Measurements from ENCODE around the gene AP2S1. TPM values are rescaled to one million over a fixed set of nuclear protein-coding genes. Genes with fewer than 3 reads are reported as not detected.

Gene AP2S1
- total RNA-seq, 1 experiment from 2014 or later = 146 TPM

DNA sequence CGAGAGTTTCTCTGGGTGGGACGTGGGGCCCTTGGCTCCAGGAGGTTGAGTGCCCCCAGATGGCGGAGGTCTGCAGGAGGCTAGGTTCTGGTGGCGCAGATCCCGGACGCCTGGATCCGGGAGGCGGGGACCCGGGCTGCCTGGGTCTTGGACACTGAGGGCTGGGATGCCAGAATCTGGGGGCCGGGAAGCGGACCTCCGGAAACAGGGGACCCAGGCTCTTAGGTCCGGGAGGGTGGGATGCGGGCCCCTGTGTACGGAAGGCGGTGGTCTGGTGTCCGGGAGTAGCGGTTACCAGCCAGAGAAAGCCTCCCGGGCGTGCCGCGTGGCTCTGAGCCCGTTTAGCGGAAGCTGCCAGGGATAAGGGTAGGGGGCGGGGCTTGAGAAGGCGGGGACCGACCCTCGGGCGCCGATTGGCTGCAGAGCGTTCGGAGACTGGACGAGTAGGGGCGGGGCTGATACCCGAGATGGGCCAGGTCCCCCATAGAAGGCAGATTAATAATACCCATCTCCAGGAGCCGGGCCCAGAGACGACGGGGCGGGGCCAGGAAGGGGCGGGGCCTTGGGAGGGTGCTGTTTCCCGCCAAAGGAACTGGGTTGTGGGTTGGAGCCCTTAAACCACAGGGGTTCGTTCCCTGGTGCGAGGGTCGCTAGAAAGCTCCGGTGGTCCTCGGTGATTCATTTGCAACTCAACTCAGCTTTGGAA, 62.2 kb downstream of the AP2S1 start, which contains the start of gene SLC1A5:
TSS of gene SLC1A5 (minus strand) at position 333 of the 706 bp plus-strand sequence. CDS start 629 bp downstream, outside the sequence.
- H3K36me3 ChIP-seq (ENCODE audit: control insufficient read depth, insufficient read depth, low read length) = peaks cover 3% of the 10 kb centered on the region; the same call in 1 of the 2 replicates
- peak; percentile 98 for TF ChIP-seq SIN3A (IDR thresholded peaks at IDR 0.05; ENCODE audit: borderline replicate concordance, insufficient read depth, low read depth, low read length)
- TF ChIP-seq POLR2AphosphoS5 (IDR thresholded peaks at IDR 0.05; ENCODE audit: low read depth, low read length) = peak; percentile 99
- TF ChIP-seq TCF7L2 (IDR thresholded peaks at IDR 0.05; ENCODE audit: low read depth, low read length) = no peak
- TF ChIP-seq, protein P1, sequence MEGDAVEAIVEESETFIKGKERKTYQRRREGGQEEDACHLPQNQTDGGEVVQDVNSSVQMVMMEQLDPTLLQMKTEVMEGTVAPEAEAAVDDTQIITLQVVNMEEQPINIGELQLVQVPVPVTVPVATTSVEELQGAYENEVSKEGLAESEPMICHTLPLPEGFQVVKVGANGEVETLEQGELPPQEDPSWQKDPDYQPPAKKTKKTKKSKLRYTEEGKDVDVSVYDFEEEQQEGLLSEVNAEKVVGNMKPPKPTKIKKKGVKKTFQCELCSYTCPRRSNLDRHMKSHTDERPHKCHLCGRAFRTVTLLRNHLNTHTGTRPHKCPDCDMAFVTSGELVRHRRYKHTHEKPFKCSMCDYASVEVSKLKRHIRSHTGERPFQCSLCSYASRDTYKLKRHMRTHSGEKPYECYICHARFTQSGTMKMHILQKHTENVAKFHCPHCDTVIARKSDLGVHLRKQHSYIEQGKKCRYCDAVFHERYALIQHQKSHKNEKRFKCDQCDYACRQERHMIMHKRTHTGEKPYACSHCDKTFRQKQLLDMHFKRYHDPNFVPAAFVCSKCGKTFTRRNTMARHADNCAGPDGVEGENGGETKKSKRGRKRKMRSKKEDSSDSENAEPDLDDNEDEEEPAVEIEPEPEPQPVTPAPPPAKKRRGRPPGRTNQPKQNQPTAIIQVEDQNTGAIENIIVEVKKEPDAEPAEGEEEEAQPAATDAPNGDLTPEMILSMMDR (IDR thresholded peaks at IDR 0.05) = no peak
- TF ChIP-seq, protein P2, sequence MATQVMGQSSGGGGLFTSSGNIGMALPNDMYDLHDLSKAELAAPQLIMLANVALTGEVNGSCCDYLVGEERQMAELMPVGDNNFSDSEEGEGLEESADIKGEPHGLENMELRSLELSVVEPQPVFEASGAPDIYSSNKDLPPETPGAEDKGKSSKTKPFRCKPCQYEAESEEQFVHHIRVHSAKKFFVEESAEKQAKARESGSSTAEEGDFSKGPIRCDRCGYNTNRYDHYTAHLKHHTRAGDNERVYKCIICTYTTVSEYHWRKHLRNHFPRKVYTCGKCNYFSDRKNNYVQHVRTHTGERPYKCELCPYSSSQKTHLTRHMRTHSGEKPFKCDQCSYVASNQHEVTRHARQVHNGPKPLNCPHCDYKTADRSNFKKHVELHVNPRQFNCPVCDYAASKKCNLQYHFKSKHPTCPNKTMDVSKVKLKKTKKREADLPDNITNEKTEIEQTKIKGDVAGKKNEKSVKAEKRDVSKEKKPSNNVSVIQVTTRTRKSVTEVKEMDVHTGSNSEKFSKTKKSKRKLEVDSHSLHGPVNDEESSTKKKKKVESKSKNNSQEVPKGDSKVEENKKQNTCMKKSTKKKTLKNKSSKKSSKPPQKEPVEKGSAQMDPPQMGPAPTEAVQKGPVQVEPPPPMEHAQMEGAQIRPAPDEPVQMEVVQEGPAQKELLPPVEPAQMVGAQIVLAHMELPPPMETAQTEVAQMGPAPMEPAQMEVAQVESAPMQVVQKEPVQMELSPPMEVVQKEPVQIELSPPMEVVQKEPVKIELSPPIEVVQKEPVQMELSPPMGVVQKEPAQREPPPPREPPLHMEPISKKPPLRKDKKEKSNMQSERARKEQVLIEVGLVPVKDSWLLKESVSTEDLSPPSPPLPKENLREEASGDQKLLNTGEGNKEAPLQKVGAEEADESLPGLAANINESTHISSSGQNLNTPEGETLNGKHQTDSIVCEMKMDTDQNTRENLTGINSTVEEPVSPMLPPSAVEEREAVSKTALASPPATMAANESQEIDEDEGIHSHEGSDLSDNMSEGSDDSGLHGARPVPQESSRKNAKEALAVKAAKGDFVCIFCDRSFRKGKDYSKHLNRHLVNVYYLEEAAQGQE (IDR thresholded peaks at IDR 0.05; ENCODE audit: insufficient read depth in 1 of 2, low read depth in 2 of 2, low read length in 1 of 2) = no peak; a peak in 1 of 4 replicates
- peak within 1 kb of the TSS; percentile 87 to 92 for H3K4me3 ChIP-seq (ENCODE audit: low read depth in 2 of 2, low read length in 2 of 2)
- H3K9me3 ChIP-seq (ENCODE audit: control insufficient read depth, insufficient read depth, low read depth, low read length) = no peaks in the 10 kb centered on the region
- BruUV-seq (replicated peaks) = no TSS peak
- in situ Hi-C loops (cut with HindIII; ENCODE audit: low pct_unique_long_range_greater_than_20kb, low sequenced_read_pairs) = no loop called here
- peak; percentile 85 for ATAC-seq
- H3K4me1 ChIP-seq (ENCODE audit: control insufficient read depth, insufficient read depth, low read length) = peaks cover 8% of the 10 kb centered on the region
- ChIA-PET CTCF (no interaction called here), POLR2A (interaction anchor here (0.7 to 0.8 kb wide), 2 partner anchors 9 to 42 kb away, joined by 5 to 8 read pairs; no protein-coding TSS in a partner anchor)
- peak within 1 kb of the TSS; percentile 89 for H3K27ac ChIP-seq (ENCODE audit: low read length)
- DNase-seq (ENCODE audit: low read depth, low spot score) = peak; percentile 77
- intact Hi-C loops (cut with micrococcal nuclease; ENCODE audit: unreplicated experiment) = no loop called here
- H3K27me3 ChIP-seq (ENCODE audit: control insufficient read depth, insufficient read depth, low read length) = no peaks in the 10 kb centered on the region

Other genes with a start within 250 kb of the AP2S1 start
- gene CALM3, start 249.5 kb downstream of the AP2S1 start, total RNA-seq (2021; ENCODE audit: unreplicated experiment) = 212 TPM
- gene PTGIR, start 225.8 kb downstream of the AP2S1 start, total RNA-seq (2021; ENCODE audit: unreplicated experiment) = 0.08 TPM
- gene GNG8, start 214.6 kb downstream of the AP2S1 start, total RNA-seq (2021; ENCODE audit: unreplicated experiment) = not detected
- gene DACT3, start 189.7 kb downstream of the AP2S1 start, total RNA-seq (2021; ENCODE audit: unreplicated experiment) = 1.0 TPM
- 41.2 TPM for gene PRKD2, start 133.7 kb downstream of the AP2S1 start, total RNA-seq (2021; ENCODE audit: unreplicated experiment)
- gene FKRP, start 104.8 kb downstream of the AP2S1 start, total RNA-seq (2021; ENCODE audit: unreplicated experiment) = 21.6 TPM
- 89.5 TPM for gene STRN4, start 104.4 kb downstream of the AP2S1 start, total RNA-seq (2021; ENCODE audit: unreplicated experiment)
- gene SLC1A5, start 62.3 kb downstream of the AP2S1 start, total RNA-seq (2021; ENCODE audit: unreplicated experiment) = 104 TPM
- gene ARHGAP35, start 10.2 kb upstream of the AP2S1 start, total RNA-seq (2021; ENCODE audit: unreplicated experiment) = 64.1 TPM
- 3.6 TPM for gene NPAS1, start 169.0 kb upstream of the AP2S1 start, total RNA-seq (2021; ENCODE audit: unreplicated experiment)
- 41.8 TPM for gene TMEM160, start 197.8 kb upstream of the AP2S1 start, total RNA-seq (2021; ENCODE audit: unreplicated experiment)

All from Panc1 (cell line).